ENCODE results near the gene ZFP90.

DNA sequence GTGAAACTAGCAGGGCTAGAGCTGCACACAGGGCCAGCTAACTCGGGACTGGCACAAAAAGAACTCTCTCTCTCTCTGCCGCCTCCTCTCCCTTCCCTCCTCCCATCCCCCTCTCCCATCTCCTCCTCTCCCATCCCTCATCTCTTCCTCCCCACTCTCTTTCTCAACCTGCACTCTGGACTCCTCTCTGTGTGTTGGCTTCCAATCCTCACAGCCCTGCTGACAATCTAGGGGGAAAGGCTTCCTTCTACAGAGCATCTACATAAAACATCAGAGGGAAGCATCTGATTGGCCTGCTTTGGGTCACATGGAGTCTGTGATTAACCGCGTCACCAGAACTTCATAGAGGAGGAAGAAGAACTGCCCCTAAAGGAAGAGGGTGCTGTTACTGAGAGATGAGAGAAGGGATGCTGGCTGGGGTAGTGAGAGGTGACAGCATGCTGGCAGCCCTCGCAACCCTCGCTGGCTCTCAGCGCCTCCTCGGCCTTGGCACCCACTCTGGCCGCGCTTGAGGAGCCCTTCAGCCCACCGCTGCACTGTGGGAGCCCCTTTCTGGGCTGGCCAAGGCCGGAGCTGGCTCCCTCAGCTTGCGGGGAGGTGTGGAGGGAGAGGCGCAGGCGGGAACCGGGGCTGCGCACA is 12.8 kb upstream of the ZFP90 start:
- TF ChIP-seq, protein P1, sequence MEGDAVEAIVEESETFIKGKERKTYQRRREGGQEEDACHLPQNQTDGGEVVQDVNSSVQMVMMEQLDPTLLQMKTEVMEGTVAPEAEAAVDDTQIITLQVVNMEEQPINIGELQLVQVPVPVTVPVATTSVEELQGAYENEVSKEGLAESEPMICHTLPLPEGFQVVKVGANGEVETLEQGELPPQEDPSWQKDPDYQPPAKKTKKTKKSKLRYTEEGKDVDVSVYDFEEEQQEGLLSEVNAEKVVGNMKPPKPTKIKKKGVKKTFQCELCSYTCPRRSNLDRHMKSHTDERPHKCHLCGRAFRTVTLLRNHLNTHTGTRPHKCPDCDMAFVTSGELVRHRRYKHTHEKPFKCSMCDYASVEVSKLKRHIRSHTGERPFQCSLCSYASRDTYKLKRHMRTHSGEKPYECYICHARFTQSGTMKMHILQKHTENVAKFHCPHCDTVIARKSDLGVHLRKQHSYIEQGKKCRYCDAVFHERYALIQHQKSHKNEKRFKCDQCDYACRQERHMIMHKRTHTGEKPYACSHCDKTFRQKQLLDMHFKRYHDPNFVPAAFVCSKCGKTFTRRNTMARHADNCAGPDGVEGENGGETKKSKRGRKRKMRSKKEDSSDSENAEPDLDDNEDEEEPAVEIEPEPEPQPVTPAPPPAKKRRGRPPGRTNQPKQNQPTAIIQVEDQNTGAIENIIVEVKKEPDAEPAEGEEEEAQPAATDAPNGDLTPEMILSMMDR (IDR thresholded peaks at IDR 0.05): no peak
- no peak for TF ChIP-seq POLR2A (IDR thresholded peaks at IDR 0.05)

Data from testis (tissue), 2 donors.